ENCODE measurements around the gene MOV10L1. TPM values are rescaled to one million over a fixed set of nuclear protein-coding genes. Genes with fewer than 3 reads are reported as not detected.

Gene MOV10L1
- total RNA-seq, 1 experiment from 2014 or later, result 0.26 TPM

DNA sequence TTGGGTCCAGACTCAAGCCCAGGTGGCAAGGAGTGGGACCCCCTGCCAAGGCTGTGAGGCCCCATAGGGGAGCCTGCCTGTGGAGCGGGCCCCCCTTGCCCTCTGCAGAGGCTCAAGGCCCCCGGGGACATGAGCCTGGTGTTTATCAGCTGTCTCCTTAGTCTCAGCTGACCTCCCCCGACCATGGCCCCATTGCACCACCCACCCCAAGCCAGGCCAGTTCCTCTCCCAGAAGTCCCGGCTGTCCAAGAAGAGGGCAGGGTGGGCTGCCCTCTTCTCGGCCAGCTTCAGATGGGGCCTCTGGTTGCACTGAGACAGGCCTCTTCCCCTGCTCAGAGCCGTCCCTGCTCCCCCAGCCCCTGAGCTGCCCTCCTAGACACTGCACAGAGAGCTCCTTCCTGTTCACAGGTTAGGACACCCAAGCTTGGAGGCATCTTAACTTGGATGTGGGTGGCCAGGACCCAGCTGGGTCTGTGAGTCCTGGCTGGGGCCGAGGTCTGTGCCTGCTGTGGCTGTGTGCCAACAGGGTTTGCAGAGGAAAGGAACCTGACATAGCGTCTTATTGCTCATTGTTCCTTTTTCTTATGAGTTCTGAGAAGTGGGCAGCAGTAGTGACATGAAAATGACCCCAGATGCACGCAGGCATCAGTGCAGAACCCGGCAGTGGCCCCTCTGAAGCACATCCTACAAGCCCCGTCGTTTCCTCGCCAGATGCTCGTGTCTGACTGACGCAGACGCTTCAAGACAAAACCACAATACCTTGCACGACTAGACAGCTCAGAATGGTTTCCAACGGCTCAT lies 101.3 kb downstream of the MOV10L1 start:
- no peak for DNase-seq
- H3K27me3 ChIP-seq (ENCODE audit: low read length), result no peaks in the 10 kb centered on the region
- POLR2A ChIA-PET (ENCODE audit: unreplicated experiment), result no interaction called here
- CTCF ChIA-PET, result no interaction called here
- H3K79me2 ChIP-seq (ENCODE audit: low read length), result peaks cover 67% of the 10 kb centered on the region
- H3K27ac ChIP-seq (ENCODE audit: low read length), result peak overlapping the region; percentile 62
- intact Hi-C loops (cut with micrococcal nuclease), result no loop called here
- H3K9ac ChIP-seq (ENCODE audit: low read length), result peak overlapping the region; percentile 41
- H3F3A ChIP-seq (ENCODE audit: low read length, unreplicated experiment), result no peaks in the 10 kb centered on the region
- BruUV-seq (replicated peaks), result TSS peak; percentile 40
- H3K4me2 ChIP-seq (ENCODE audit: low read length), result peak overlapping the region; percentile 58
- H3K4me1 ChIP-seq (ENCODE audit: insufficient read depth, low read length), result peaks cover 46% of the 10 kb centered on the region
- no peak for ATAC-seq
- no peaks in the 10 kb centered on the region for H3K9me3 ChIP-seq (ENCODE audit: low read length)
- H3K9me2 ChIP-seq (replicated peaks; ENCODE audit: low read length), result no peaks in the 10 kb centered on the region
- no peaks in the 10 kb centered on the region; the same call in 1 of the 2 replicates for H3K36me3 ChIP-seq (ENCODE audit: low read depth, low read length)
- H2AFZ ChIP-seq (ENCODE audit: low read length), result no peak overlapping the region
- TF ChIP-seq, protein P1, sequence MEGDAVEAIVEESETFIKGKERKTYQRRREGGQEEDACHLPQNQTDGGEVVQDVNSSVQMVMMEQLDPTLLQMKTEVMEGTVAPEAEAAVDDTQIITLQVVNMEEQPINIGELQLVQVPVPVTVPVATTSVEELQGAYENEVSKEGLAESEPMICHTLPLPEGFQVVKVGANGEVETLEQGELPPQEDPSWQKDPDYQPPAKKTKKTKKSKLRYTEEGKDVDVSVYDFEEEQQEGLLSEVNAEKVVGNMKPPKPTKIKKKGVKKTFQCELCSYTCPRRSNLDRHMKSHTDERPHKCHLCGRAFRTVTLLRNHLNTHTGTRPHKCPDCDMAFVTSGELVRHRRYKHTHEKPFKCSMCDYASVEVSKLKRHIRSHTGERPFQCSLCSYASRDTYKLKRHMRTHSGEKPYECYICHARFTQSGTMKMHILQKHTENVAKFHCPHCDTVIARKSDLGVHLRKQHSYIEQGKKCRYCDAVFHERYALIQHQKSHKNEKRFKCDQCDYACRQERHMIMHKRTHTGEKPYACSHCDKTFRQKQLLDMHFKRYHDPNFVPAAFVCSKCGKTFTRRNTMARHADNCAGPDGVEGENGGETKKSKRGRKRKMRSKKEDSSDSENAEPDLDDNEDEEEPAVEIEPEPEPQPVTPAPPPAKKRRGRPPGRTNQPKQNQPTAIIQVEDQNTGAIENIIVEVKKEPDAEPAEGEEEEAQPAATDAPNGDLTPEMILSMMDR (conservative IDR thresholded peaks at IDR 0.05; ENCODE audit: low read depth, low read length), result no peak
- no peak for TF ChIP-seq EZH2phosphoT487 (IDR thresholded peaks at IDR 0.05; ENCODE audit: borderline replicate concordance, low read length)
- TF ChIP-seq EZH2 (IDR thresholded peaks at IDR 0.05; ENCODE audit: low read length, unreplicated experiment), result no peak
- H3K4me3 ChIP-seq (ENCODE audit: low read length), result no peak overlapping the region
- 0 out of 2 replicates have a peak, but pooled peaks cover 4% of the 10 kb centered on the region for H4K20me1 ChIP-seq (ENCODE audit: low read length)

DNA sequence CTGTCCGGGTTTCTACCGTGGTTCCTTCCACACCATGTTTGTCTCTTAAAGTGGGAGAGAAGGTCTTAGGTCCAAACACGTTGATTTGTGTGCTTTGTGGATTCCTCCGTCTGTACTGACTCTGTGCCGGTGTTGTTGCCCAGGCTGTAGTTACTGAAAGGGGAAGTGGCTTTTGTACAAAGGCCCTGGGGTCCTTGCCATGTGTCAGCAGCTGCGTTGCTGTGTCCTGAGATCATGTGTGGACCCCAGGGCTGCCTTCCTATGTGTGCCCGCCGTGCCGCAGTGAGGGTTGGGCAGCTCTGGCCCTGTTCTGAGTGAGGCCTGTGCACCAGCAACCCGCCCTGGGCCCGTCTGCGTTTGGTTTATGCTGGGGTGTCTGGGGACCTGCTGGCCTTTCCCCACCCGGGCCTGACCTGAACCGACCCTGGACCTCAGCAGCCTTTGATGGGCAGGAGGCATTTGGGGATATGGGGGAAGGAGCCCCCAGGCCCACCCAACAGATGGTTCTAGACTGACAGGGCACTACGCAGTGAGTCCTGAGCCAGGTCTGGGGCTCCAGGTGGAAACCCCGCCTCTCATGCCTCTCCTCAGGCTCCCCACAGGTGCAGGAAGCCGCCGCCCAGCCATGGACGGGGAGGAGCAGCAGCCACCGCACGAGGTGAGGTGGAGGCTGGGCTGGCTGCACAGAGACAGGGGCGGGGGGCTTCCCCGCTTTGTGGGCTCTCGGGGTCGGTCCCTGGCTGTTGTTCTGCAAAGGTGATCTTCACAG lies 102.8 kb downstream of the MOV10L1 start:
- Histone ChIP-seq H4K20me1 (ENCODE audit: low read length) (0 out of 2 replicates have a peak, but pooled peaks cover 4% of the 10 kb centered on the region), H2AFZ (ENCODE audit: low read length) (no peak overlapping the region), H3K27me3 (ENCODE audit: low read length) (no peaks in the 10 kb centered on the region), H3K9me3 (ENCODE audit: low read length) (no peaks in the 10 kb centered on the region), H3F3A (ENCODE audit: low read length, unreplicated experiment) (no peaks in the 10 kb centered on the region), H3K4me2 (ENCODE audit: low read length) (0 out of 2 replicates have a peak overlapping the region, but pooled peaks have one; percentile 22), H3K79me2 (ENCODE audit: low read length) (peaks cover 52% of the 10 kb centered on the region), H3K4me1 (ENCODE audit: insufficient read depth, low read length) (peaks cover 37% of the 10 kb centered on the region), H3K9me2 (replicated peaks; ENCODE audit: low read length) (no peaks in the 10 kb centered on the region), H3K36me3 (ENCODE audit: low read depth, low read length) (no peaks in the 10 kb centered on the region; the same call in 1 of the 2 replicates), H3K9ac (ENCODE audit: low read length) (peak overlapping the region; percentile 41), H3K27ac (ENCODE audit: low read length) (peak overlapping the region; percentile 60), H3K4me3 (ENCODE audit: low read length) (no peak overlapping the region)
- no TSS peak for BruUV-seq (replicated peaks)
- intact Hi-C loops (cut with micrococcal nuclease), result no loop called here
- ATAC-seq (no peak), DNase-seq (no peak)
- ChIA-PET CTCF (no interaction called here), POLR2A (ENCODE audit: unreplicated experiment) (no interaction called here)
- TF ChIP-seq EZH2 (IDR thresholded peaks at IDR 0.05; ENCODE audit: low read length, unreplicated experiment), result no peak
- TF ChIP-seq, protein P1 (conservative IDR thresholded peaks at IDR 0.05; ENCODE audit: low read depth, low read length), result no peak
- no peak for TF ChIP-seq EZH2phosphoT487 (IDR thresholded peaks at IDR 0.05; ENCODE audit: borderline replicate concordance, low read length)
